Stimulated activated CD8-positive, alpha-beta memory T cell treated with anti-CD3 and anti-CD28 coated beads, Interleukin-7, amount 100 ng/mL, for 24 hours (primary cell): ENCODE measurements around the gene PPIL4.

Experiments used
- DNase-seq: peaks from one replicate; pipeline ENCODE4 v3.0.0-alpha.2; 2020; ENCODE audit warnings: low read depth

The PPIL4 gene, protein sequence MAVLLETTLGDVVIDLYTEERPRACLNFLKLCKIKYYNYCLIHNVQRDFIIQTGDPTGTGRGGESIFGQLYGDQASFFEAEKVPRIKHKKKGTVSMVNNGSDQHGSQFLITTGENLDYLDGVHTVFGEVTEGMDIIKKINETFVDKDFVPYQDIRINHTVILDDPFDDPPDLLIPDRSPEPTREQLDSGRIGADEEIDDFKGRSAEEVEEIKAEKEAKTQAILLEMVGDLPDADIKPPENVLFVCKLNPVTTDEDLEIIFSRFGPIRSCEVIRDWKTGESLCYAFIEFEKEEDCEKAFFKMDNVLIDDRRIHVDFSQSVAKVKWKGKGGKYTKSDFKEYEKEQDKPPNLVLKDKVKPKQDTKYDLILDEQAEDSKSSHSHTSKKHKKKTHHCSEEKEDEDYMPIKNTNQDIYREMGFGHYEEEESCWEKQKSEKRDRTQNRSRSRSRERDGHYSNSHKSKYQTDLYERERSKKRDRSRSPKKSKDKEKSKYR

GRCh38 chr6:149545754-149546471 lies at the start of gene PPIL4:
Gene PPIL4, minus strand, starts transcription at chr6:149546043. Its CDS starts 38 bp downstream, at chr6:149546005.
- DNase-seq = peak; percentile 93

DNA sequence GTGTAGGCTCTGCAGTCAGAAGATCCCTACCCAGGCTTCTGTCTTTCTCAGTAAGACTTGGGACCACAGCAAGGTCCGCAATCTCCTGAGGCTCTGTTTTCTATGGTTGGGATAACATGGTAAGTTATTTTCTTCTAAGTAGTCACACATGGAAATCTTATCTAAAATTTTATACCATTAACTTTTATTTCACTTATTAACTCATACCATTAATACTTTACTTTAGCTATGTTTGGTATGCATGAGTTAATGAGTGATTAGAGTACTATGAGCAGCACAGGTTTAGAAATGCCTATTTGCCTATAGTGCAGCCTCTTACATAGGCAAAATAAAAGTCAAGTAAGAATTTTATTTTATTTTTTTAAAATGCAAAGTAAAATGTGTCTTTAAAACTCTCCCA lies 47.6 kb upstream of the PPIL4 start:
- no peak for DNase-seq

DNA sequence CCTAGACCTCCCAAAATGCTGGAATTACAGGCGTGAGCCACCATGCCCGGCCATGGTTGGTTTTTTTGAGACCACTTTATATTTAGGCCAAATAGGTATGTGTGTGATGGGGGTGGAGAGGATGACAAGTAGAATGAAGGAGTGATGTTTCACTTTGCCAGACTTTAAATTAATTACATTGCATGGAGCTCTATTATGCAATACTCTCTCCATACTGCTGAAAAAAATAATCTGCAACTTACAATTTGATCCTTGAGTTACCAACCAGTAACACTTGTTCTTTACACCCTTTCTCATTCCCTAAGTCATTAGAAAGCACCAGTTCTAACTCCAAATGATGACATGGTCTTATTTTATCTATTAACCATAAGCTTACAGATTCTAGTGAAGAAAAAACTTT lies 47.1 kb upstream of the PPIL4 start:
- no peak for DNase-seq

GRCh38 chr6:149586149-149586548 lies 40.3 kb upstream of the PPIL4 start:
- no peak for DNase-seq

DNA sequence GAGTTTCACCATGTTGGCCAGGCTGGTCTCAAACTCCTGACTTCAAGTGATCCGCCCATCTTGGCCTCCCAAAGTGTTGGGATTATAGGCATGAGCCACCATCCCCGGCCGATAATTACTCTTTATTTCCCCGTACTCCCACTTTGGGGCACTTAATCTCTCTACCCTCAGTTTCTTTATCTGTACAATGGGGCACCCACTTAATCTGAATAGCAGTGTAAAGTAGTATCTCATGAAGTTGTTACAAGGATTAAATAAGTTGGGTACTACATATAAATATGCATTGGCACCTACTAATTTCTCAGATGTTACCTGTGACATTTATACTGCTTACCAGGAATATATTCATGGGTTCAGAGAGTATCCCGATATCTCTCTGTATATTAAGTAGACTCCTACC lies 35.5 kb upstream of the PPIL4 start:
- no peak for DNase-seq

DNA sequence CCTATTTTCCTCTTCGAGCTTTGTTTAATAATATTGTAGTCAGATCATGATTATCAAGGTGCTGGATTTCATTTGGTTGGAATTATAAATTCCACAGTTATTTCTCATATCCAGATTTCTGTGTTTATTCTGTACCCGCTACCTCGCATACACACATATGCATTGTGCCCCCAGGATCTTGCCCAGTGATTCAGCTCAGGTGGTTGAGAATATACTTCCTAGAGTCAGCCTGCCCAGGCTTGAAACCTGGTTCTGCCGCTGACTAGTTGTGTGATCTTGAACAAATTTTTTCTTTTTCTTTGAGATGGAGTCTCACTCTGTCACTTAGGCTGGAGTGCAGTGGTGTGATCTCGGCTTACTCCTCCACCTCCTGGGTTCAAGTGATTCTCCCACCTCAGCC lies 35.0 kb upstream of the PPIL4 start:
- no peak for DNase-seq

DNA sequence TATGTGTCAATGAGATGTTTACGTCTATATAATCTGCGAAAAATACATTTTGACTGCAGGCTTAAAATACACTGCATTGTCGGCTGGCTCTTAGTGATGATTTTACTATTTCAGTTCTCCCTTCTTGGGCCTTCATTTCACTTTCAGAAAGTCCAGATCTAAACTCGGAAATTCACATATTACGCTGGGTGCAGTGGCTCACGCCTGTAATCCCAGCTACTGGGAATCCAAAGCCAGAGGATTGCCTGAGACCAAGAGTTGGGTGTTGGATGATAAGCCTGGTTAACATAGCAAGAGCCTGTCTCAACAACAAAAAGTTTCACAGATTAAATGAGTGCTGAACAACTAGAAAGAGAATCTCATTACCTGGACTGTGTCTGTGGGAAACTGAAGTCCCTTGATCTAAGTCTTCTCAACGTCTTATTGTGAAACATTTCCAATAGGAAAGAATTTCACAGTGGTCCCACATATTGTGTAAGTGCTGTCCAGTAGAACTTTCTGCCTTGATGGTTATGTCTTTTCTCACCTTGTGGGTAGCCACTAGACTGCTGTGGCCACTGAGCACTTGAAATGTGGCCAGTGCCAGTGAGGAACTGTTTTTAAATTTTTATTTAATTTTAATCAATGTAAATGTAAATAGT lies 22.2 kb upstream of the PPIL4 start:
- DNase-seq = no peak

- DNase-seq = no peak
These were observed 21.3 kb upstream of the PPIL4 start for GRCh38 chr6:149567194-149567586.

DNA sequence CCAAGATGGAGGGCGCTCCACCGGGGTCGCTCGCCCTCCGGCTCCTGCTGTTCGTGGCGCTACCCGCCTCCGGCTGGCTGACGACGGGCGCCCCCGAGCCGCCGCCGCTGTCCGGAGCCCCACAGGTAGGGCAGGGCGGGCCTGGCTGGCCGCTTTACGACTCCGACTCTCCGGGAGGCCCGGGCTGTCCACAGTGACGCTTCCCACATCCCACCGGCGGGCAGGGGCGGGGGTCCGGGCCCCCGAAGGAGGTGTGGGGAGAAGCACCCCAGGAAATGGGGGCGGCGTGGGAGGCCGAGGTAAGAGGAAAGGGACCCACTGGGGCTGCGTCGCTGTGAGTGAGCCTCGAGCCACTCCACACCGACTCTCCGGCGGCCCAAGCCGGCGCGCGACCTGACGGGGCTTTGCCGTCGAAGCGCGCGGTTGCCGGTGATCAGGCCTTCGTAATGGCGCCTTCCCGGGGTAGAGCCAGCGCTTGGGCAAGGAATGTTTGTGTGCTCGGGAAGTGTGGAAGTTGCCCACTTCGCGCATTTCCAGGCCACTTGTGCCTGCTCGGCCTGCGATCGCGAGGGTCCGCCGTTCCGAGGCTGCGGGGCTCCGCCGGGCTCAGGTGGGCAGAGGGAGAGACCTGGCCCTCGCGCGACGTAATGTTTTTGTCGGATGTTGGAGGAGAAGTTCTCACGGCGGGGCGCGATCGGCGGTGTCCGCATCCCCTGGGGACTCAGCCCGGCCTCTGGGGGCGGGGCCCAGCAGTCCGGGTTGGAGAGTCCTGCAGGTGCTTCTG lies 20.8 kb upstream of the PPIL4 start:
- DNase-seq = peak; percentile 21

GRCh38 chr6:149565527-149566409 lies 19.9 kb upstream of the PPIL4 start, which contains the start of gene GINM1:
Gene GINM1, plus strand, starts transcription at chr6:149566375. Its CDS starts 40 bp downstream, at chr6:149566415.
- DNase-seq = peak; percentile 85

GRCh38 chr6:149563928-149564325 lies 18.1 kb upstream of the PPIL4 start:
- no peak for DNase-seq

- no peak for DNase-seq
These were observed 17.5 kb upstream of the PPIL4 start for GRCh38 chr6:149563203-149563927.

DNA sequence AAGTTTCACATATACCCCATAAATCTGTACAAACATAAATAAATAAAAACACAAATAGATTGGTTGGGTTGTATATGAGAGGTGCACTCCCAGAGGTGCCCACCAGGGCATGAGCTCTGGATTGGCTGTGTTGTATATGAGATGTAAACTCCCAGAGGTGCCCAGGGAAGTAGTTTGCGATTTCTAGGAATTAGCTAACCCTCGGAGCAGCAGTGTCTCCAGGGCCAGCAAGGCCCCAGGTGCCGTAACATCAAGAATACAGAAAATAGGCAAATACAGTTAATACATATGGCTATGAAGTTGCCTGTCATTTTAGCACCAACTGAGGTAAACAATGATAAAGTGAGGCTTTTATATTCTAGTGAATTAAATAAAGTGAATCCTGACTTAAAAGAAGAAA lies 14.9 kb upstream of the PPIL4 start:
- no peak for DNase-seq

- DNase-seq = no peak
These were observed 13.5 kb upstream of the PPIL4 start for GRCh38 chr6:149559389-149559788.

DNA sequence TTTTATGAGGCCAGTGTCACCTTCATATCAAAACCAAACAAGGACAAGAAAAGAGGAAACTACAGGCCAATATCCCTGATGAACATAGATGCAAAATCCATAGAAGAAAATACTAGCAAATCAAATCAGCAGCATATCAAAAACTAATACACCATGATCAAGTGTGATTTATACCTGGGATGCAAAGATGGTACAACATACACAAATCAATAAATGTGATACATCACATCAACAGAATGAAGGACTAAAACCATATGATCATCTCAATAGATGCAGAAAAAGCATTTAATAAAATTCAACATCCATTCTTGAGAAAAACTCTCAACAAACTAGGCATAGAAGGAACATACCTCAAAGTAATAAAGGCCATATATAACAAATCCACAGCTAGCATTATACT lies 12.2 kb upstream of the PPIL4 start:
- DNase-seq = no peak

GRCh38 chr6:149551920-149552319 lies 6.1 kb upstream of the PPIL4 start:
- no peak for DNase-seq

DNA sequence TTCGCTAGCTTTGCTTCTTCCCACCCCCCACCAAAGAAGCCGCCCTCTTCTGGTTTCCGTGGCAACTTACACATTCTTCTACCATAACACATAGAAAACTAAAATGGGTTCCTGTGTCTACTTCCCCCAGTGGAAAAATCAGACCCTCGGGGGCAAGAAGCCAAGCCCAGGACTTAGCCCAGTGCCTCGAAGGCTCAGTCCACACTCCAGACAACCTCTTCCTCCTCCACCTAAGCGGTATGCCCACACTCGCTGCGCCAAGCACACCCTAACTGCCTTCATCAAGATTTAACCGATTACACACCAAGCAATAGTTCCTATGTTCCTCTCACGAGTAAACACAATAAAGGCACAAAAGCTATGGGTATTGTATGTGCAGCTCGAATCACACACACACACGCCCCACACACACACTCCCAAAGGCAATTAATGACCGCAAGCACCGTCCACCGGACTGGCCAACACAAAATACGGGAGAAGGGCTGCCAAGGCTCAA lies 537 bp downstream of the PPIL4 start:
- peak; percentile 35 for DNase-seq

DNA sequence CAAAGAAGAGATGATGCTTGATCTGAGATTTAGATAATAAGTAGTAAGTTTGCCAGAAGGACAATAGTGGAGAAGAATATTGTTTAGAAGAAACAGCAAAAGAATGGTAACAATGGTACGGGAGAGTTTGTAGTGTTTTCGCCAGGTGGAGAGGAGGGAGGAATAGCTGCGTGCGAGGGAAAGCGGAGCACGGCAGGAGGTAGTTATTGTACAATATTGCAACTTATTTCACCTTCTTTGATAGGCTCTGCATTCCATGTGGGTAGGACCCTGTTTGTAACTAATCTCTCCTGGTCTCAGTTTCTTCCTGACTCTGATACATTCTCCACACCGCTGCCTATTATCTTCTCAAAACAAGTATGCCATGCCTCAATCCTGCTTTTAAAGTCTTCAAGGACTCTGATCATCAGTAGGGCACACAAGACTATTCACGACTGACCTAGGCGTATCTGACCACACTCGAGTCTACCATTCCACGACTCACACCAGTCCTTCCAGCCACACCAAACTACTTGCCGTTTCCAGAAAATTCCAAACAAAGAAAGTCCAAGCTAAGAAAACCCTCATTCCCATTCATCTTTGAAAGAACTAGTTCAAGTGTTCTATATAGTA lies 1.1 kb downstream of the PPIL4 start:
- DNase-seq = no peak

DNA sequence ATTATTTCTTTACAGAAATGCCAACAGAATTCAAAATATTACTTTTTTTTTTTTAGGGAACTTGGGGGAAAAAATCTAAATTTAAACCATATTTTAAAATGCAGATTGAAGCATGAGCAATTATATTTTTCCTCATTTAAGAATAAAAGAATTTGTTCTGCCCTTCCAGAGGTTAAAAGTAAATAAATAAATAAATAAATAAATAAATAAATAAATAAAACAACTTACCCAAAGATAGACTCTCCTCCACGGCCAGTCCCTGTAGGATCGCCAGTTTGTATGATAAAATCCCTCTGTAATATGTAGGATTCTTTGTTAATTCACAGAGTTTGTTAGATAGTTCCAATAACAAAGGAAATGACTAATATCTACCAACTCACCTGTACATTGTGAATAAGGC lies 4.7 kb downstream of the PPIL4 start:
- no peak for DNase-seq

GRCh38 chr6:149534742-149535141 lies 11.1 kb downstream of the PPIL4 start:
- no peak for DNase-seq
